ENCODE measurements around the gene BAHCC1.

DNA sequence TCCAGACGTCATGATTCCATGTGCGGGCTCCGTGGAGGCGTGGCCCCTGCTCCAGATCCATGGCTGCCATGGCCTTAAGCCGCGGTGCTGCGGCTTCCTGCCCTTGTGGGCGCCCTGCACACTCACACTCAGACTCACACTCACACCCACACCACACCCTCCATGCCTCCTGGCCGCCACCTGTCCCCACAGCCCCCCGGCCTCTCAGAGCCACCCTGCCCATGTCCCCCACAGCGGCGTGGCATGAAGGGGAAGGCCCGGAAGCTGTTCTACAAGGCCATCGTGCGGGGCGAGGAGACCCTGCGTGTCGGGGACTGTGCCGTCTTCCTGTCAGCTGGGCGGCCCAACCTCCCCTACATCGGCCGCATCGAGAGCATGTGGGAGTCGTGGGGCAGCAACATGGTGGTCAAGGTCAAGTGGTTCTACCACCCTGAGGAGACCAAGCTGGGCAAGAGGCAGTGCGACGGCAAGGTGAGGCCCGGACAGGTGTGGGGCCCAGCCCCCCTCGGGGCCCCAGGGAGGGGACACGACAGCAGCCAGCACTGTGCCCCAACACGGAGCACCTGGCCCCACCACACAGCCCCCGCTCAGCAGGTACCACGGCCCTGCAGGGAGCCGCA lies 67.4 kb downstream of the BAHCC1 start:
- no peak for TF ChIP-seq CTCF (IDR thresholded peaks at IDR 0.05)
- TF ChIP-seq ATF3 (CRISPR knock-in tag; conservative IDR thresholded peaks at IDR 0.05) = no peak
- TF ChIP-seq SP1 (CRISPR knock-in tag; conservative IDR thresholded peaks at IDR 0.05) = no peak
- TF ChIP-seq CBFB (CRISPR knock-in tag; IDR thresholded peaks at IDR 0.05; ENCODE audit: low read depth) = no peak
- no peak for TF ChIP-seq PRDM15 (CRISPR knock-in tag; IDR thresholded peaks at IDR 0.05)
- no peak for TF ChIP-seq RELA (CRISPR knock-in tag; IDR thresholded peaks at IDR 0.05; ENCODE audit: borderline replicate concordance)
- no peak for TF ChIP-seq NFATC4 (CRISPR knock-in tag; IDR thresholded peaks at IDR 0.05)
- no peak for TF ChIP-seq FOXP1 (CRISPR knock-in tag; IDR thresholded peaks at IDR 0.05; ENCODE audit: borderline replicate concordance)
- TF ChIP-seq, protein P1, sequence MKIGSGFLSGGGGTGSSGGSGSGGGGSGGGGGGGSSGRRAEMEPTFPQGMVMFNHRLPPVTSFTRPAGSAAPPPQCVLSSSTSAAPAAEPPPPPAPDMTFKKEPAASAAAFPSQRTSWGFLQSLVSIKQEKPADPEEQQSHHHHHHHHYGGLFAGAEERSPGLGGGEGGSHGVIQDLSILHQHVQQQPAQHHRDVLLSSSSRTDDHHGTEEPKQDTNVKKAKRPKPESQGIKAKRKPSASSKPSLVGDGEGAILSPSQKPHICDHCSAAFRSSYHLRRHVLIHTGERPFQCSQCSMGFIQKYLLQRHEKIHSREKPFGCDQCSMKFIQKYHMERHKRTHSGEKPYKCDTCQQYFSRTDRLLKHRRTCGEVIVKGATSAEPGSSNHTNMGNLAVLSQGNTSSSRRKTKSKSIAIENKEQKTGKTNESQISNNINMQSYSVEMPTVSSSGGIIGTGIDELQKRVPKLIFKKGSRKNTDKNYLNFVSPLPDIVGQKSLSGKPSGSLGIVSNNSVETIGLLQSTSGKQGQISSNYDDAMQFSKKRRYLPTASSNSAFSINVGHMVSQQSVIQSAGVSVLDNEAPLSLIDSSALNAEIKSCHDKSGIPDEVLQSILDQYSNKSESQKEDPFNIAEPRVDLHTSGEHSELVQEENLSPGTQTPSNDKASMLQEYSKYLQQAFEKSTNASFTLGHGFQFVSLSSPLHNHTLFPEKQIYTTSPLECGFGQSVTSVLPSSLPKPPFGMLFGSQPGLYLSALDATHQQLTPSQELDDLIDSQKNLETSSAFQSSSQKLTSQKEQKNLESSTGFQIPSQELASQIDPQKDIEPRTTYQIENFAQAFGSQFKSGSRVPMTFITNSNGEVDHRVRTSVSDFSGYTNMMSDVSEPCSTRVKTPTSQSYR (CRISPR knock-in tag; IDR thresholded peaks at IDR 0.05) = no peak
- no peak for TF ChIP-seq ATF1 (CRISPR knock-in tag; IDR thresholded peaks at IDR 0.05)
- TF ChIP-seq, protein P2, sequence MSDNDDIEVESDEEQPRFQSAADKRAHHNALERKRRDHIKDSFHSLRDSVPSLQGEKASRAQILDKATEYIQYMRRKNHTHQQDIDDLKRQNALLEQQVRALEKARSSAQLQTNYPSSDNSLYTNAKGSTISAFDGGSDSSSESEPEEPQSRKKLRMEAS (CRISPR knock-in tag; IDR thresholded peaks at IDR 0.05) = no peak
- no peak for TF ChIP-seq CREB1 (CRISPR knock-in tag; IDR thresholded peaks at IDR 0.05)
